ENCODE data around the gene MECP2. TPM values are rescaled to one million over a fixed set of nuclear protein-coding genes. Genes with fewer than 3 reads are reported as not detected.

Gene MECP2
- total and polyA plus RNA-seq, 12 donors = 16.9 to 67.7 (median 53.2) TPM

DNA sequence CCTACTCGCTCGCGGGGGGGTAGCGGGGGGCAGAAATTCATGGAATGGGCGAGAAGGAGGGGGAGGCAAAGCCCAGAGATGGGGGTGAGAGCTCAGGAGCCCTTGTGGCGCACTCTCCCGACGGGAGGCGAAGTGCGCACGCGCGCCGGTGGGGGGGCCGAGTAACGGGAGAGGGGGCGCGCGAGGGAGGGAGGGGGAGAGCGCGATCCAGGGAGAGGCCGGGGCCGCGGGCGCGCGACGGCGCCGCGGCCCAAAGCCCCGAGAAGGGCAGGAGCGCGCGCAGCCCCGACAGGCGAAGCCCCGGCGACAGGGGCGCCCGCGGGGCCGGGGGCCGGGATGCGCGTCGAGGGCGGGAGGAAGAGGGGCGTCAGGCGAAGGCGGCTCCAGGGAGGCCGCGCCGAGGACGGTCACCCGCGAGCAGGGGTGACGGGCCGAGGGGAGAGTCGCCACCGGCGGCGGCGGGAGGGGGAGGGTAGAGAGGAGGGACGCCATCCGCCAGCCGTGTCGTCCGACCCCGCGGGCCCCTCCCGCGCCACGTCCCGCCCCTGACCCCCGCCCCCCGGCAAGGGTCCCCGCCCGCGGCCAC, 421 bp downstream of the MECP2 start:
- Histone ChIP-seq H3K27ac (peak overlapping the region; percentile 64 to 100 (median 93)), H3K27me3 (peaks cover 4% of the 10 kb centered on the region), H3K9me3 (replicated peaks in 1 of 3) (no peaks in the 10 kb centered on the region), H3K4me3 (peak overlapping the region in 3 of 4 donors; percentile 51 to 81 (median 54)), H3K36me3 (replicated peaks in 1 of 2) (no peaks in the 10 kb centered on the region), H3K4me1 (replicated peaks in 1 of 2) (peaks cover 20 to 39% of the 10 kb centered on the region in 2 donors)
- peak; percentile 68 to 84 (median 79) for DNase-seq
- no peak for TF ChIP-seq POLR2A (IDR thresholded peaks at IDR 0.05)
- TF ChIP-seq, protein P1, sequence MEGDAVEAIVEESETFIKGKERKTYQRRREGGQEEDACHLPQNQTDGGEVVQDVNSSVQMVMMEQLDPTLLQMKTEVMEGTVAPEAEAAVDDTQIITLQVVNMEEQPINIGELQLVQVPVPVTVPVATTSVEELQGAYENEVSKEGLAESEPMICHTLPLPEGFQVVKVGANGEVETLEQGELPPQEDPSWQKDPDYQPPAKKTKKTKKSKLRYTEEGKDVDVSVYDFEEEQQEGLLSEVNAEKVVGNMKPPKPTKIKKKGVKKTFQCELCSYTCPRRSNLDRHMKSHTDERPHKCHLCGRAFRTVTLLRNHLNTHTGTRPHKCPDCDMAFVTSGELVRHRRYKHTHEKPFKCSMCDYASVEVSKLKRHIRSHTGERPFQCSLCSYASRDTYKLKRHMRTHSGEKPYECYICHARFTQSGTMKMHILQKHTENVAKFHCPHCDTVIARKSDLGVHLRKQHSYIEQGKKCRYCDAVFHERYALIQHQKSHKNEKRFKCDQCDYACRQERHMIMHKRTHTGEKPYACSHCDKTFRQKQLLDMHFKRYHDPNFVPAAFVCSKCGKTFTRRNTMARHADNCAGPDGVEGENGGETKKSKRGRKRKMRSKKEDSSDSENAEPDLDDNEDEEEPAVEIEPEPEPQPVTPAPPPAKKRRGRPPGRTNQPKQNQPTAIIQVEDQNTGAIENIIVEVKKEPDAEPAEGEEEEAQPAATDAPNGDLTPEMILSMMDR (IDR thresholded peaks at IDR 0.05) = no peak
- intact Hi-C loops (cut with DNase I) = no loop called here
- WGBS, 4 donors = 1 to 62% (median 33%) methylated on average over 36 to 44 of the region's 80 CpGs; no CpG with 5 or more reads in 1 of the 4 donors

DNA sequence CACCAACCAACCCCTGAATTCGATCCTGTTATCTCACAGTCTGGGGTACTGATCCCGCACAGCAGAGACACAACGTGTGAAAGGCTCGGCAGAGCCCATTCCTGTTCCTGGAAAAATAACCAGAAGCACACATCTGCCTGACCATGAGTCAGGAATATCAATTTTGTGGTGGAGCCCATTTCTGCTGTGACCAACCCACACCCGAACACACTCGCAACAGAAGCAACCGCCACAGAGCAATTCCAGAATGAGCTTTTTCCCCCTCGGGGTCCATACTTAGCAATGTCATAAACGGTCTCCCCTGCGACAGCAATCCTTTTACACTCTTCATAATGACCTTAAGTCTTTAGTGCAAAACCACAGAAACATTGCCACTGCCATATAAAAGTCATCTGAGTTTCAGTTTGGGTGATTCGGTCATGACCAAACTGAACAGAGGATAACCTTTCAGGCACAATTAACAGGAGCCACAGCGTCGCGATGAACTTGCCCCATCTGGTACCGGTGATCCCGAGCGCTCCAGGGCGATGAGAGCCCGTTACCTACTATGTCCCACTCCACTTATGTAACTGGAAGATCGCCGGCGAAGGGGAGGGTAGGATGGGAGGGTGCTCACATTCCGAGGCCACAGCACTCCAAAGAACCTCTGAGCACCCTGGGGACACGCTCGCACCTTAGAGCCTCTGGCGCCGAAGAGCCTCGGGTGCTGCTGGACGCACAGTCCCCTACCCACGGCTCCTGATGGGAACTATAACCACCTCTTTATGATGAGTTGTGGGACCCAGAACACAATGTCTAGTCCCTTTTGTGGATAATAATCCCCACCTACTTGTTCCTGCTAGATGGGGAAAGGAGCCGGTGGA, 1.1 kb downstream of the MECP2 start:
- DNase-seq = peak in 5 of 7 donors; percentile 38 to 61 (median 41)
- Histone ChIP-seq H3K4me1 (replicated peaks in 1 of 2) (peaks cover 20 to 46% of the 10 kb centered on the region in 2 donors), H3K27ac (peak overlapping the region; percentile 64 to 100 (median 93)), H3K4me3 (peak overlapping the region in 3 of 4 donors; percentile 51 to 81 (median 54)), H3K9me3 (replicated peaks in 1 of 3) (no peaks in the 10 kb centered on the region), H3K36me3 (replicated peaks in 1 of 2) (no peaks in the 10 kb centered on the region), H3K27me3 (peaks cover 4% of the 10 kb centered on the region)
- intact Hi-C loops (cut with DNase I) = no loop called here
- WGBS, 4 donors = 3 to 49% (median 24%) methylated on average over 15 to 31 of the region's 31 CpGs
- TF ChIP-seq, protein P1 (IDR thresholded peaks at IDR 0.05) = no peak
- TF ChIP-seq POLR2A (IDR thresholded peaks at IDR 0.05) = peak in 1 of 2 donors; percentile 37

DNA sequence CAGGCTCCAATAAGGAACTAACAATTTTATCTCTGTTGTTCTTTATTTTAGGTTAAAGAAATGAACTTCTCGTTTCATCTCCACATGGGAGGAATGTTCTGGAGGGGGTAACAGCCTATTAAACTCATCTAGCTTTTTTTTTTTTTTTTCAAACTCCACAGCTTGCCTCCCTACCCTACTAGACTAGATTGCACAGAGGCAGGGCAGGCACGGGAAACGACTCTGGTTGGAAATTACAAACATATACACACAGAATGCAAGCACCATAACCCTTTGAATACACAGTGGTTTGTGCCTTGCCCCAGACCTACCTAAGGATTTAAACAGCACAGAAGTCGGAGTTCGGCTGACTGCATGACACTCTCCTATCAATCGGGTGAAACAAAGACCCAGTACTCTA, 2.7 kb downstream of the MECP2 start:
- 12 to 62% (median 35%) methylated on average over 4 to 6 of the region's 6 CpGs for WGBS, 4 donors
- TF ChIP-seq, protein P1 (IDR thresholded peaks at IDR 0.05) = no peak
- TF ChIP-seq POLR2A (IDR thresholded peaks at IDR 0.05) = no peak
- peaks cover 0 to 4% of the 10 kb centered on the region in 2 donors for H3K36me3 ChIP-seq (replicated peaks in 1 of 2)
- H3K4me3 ChIP-seq = peak overlapping the region in 1 of 4 donors; percentile 28
- peak overlapping the region in 3 of 5 donors; percentile 32 to 97 (median 93) for H3K27ac ChIP-seq
- H3K4me1 ChIP-seq (replicated peaks in 1 of 2) = peaks cover 20 to 55% of the 10 kb centered on the region in 2 donors
- intact Hi-C loops (cut with DNase I) = no loop called here
- DNase-seq = no peak
- no peaks in the 10 kb centered on the region for H3K9me3 ChIP-seq (replicated peaks in 1 of 3)
- H3K27me3 ChIP-seq = peaks cover 4% of the 10 kb centered on the region

DNA sequence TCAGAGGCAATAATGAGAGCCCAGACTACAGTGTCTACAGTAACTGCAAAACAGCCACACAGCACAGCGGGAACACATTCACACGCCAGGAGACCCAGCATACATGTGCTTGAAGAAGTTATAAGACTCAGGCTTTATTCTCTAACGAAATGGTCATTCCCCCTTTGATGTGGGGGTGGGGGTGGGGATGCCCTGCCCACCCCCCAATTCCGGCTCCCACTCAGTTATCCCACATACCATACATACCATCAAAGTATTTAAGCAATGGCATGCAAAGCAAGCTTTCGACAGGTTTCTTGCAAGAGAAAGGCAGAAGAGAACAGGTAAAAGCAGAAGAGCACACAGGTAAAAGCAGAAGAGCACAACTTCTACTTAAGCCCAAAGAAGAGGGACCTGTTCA, 3.6 kb downstream of the MECP2 start:
- no peak for DNase-seq
- H3K4me3 ChIP-seq = peak overlapping the region in 1 of 4 donors; percentile 28
- peaks cover 4% of the 10 kb centered on the region for H3K27me3 ChIP-seq
- peak overlapping the region in 3 of 5 donors; percentile 59 to 97 (median 93) for H3K27ac ChIP-seq
- H3K9me3 ChIP-seq (replicated peaks in 1 of 3) = no peaks in the 10 kb centered on the region
- H3K4me1 ChIP-seq (replicated peaks in 1 of 2) = peaks cover 20 to 55% of the 10 kb centered on the region in 2 donors
- 46 to 57% (median 56%) methylated on average over 5 of the region's 5 CpGs for WGBS, 4 donors
- TF ChIP-seq, protein P1 (IDR thresholded peaks at IDR 0.05) = no peak
- no peak for TF ChIP-seq POLR2A (IDR thresholded peaks at IDR 0.05)
- peaks cover 0 to 4% of the 10 kb centered on the region in 2 donors for H3K36me3 ChIP-seq (replicated peaks in 1 of 2)
- intact Hi-C loops (cut with DNase I) = no loop called here
